ENCODE data around the gene KRT12. TPM values are rescaled to one million over a fixed set of nuclear protein-coding genes. Genes with fewer than 3 reads are reported as not detected.

Gene KRT12
- polyA plus RNA-seq, 1 donor (not counting 4 experiments of a cell fraction or from before 2014, with no cell fraction given), result not detected

GRCh38 chr17:40846515-40847144 is 20.4 kb downstream of the KRT12 start:
- FAIRE-seq, result no peak

GRCh38 chr17:40844671-40845107 is 22.3 kb downstream of the KRT12 start:
- FAIRE-seq (no peak), DNase-seq (ENCODE audit: low read depth, low spot score) (no peak)
- Histone ChIP-seq H3K4me1 (ENCODE audit: control insufficient read depth, extremely low read depth, insufficient read depth, low read length) (peaks cover 1% of the 10 kb centered on the region), H3K27ac (ENCODE audit: control insufficient read depth, insufficient read depth, low read length) (no peak overlapping the region), H3K9me1 (ENCODE audit: control insufficient read depth, extremely low read depth, insufficient read depth, low read length) (no peaks in the 10 kb centered on the region), H3K4me2 (ENCODE audit: control insufficient read depth, extremely low read depth, insufficient read depth, low read depth, low read length) (no peak overlapping the region), H3K27me3 (ENCODE audit: control insufficient read depth, extremely low read depth, insufficient read depth, low read length) (no peaks in the 10 kb centered on the region), H3K9ac (ENCODE audit: control insufficient read depth, extremely low read depth, insufficient read depth, low read length) (no peak overlapping the region), H4K20me1 (ENCODE audit: control insufficient read depth, extremely low read depth, insufficient read depth, low read length) (no peaks in the 10 kb centered on the region), H2AFZ (ENCODE audit: control insufficient read depth, low read length) (no peak overlapping the region), H3K4me3 (ENCODE audit: control insufficient read depth in 2 of 3, extremely low read depth in 1 of 3, insufficient read depth in 2 of 3, low read depth in 1 of 3, low read length in 3 of 3) (no peak overlapping the region), H3K36me3 (ENCODE audit: control insufficient read depth in 2 of 2, extremely low read depth in 1 of 2, insufficient read depth in 2 of 2, low read length in 2 of 2) (no peaks in the 10 kb centered on the region), H3K9me3 (ENCODE audit: control insufficient read depth, low read depth, low read length) (no peaks in the 10 kb centered on the region), H3K79me2 (ENCODE audit: control insufficient read depth, insufficient read depth, low read length) (no peaks in the 10 kb centered on the region)
- TF ChIP-seq CTCF (optimal IDR thresholded peaks at IDR 0.05 in 1 of 3, IDR thresholded peaks at IDR 0.05 in 1 of 3, conservative IDR thresholded peaks at IDR 0.05 in 1 of 3; ENCODE audit: extremely low read depth in 1 of 3, insufficient read depth in 2 of 3, low read length in 3 of 3) (no peak), EZH2 (IDR thresholded peaks at IDR 0.05; ENCODE audit: low read length) (no peak)
- dilution Hi-C loops (cut with MboI; ENCODE audit: extremely low pct_ligation_motif_present, low sequenced_read_pairs), result no loop called here

More at GRCh38 chr17:40846515-40847144, 20.4 kb downstream of the KRT12 start:
- TF ChIP-seq CTCF (optimal IDR thresholded peaks at IDR 0.05 in 1 of 3, IDR thresholded peaks at IDR 0.05 in 1 of 3, conservative IDR thresholded peaks at IDR 0.05 in 1 of 3; ENCODE audit: extremely low read depth in 1 of 3, insufficient read depth in 2 of 3, low read length in 3 of 3) (no peak), EZH2 (IDR thresholded peaks at IDR 0.05; ENCODE audit: low read length) (no peak)
- H3K9ac ChIP-seq (ENCODE audit: control insufficient read depth, extremely low read depth, insufficient read depth, low read length), result no peak overlapping the region
- dilution Hi-C loops (cut with MboI; ENCODE audit: extremely low pct_ligation_motif_present, low sequenced_read_pairs), result no loop called here
- H3K27me3 ChIP-seq (ENCODE audit: control insufficient read depth, extremely low read depth, insufficient read depth, low read length), result no peaks in the 10 kb centered on the region
- H3K79me2 ChIP-seq (ENCODE audit: control insufficient read depth, insufficient read depth, low read length), result no peaks in the 10 kb centered on the region
- DNase-seq (ENCODE audit: low read depth, low spot score), result no peak
- peaks cover 11% of the 10 kb centered on the region for H3K4me1 ChIP-seq (ENCODE audit: control insufficient read depth, extremely low read depth, insufficient read depth, low read length)
- H3K27ac ChIP-seq (ENCODE audit: control insufficient read depth, insufficient read depth, low read length), result no peak overlapping the region
- H2AFZ ChIP-seq (ENCODE audit: control insufficient read depth, low read length), result no peak overlapping the region
- no peaks in the 10 kb centered on the region for H4K20me1 ChIP-seq (ENCODE audit: control insufficient read depth, extremely low read depth, insufficient read depth, low read length)
- no peaks in the 10 kb centered on the region for H3K36me3 ChIP-seq (ENCODE audit: control insufficient read depth in 2 of 2, extremely low read depth in 1 of 2, insufficient read depth in 2 of 2, low read length in 2 of 2)
- no peaks in the 10 kb centered on the region for H3K9me3 ChIP-seq (ENCODE audit: control insufficient read depth, low read depth, low read length)
- H3K4me2 ChIP-seq (ENCODE audit: control insufficient read depth, extremely low read depth, insufficient read depth, low read depth, low read length), result no peak overlapping the region
- H3K4me3 ChIP-seq (ENCODE audit: control insufficient read depth in 2 of 3, extremely low read depth in 1 of 3, insufficient read depth in 2 of 3, low read depth in 1 of 3, low read length in 3 of 3), result no peak overlapping the region
- H3K9me1 ChIP-seq (ENCODE audit: control insufficient read depth, extremely low read depth, insufficient read depth, low read length), result no peaks in the 10 kb centered on the region
